RPMI8226 (cell line): ENCODE data around the gene TMEM244.
"Not testable (repeated sequence)": the region's sequence is repeated elsewhere in the genome, so short reads cannot be mapped to it uniquely, and the experiment has no call there.

Source experiments
- DNase-seq: peaks from one replicate; pipeline ENCODE4 v3.0.0-alpha.2; 2015

Gene TMEM244

GRCh38 chr6:129866256-129866655 is 5.1 kb upstream of the TMEM244 start:
- no peak for DNase-seq

DNA sequence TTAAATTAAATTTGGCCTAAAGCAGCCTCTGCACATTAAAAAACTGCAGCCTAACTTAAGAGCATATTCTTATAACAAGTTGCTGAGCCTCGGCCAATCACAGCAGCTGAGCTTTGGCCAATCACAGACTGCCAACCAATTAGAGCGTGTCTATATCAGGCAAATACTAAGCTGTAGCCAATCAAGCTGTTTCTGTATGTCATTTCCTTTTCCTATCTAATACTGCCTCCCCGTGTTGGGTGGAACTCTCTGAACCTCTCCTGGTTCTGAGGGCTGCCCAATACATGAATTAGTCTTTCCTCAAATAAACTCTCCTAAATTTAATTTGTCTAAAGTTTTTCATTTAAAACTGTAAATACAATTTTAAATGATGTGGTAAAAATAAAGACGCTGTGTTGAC is 3.9 kb upstream of the TMEM244 start:
- DNase-seq = no peak

DNA sequence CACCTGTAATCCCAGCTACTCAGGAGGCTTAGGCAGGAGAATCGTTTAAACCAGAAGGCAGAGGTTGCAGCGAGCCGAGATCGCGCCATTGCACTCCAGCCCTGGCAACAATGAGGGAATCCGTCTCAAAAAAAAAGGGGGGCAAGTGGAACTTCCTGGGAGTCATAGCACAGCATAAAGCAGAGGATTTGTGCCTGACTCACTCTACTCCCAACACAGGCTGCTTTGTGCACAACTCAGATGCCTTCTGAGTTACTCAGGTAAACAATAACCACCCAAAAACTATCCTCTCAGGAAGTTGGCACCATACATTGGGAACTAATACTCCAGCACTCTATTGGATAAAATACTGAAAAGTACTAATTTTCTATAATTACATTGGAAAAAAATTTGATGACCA is 2.5 kb upstream of the TMEM244 start:
- DNase-seq = no peak

DNA sequence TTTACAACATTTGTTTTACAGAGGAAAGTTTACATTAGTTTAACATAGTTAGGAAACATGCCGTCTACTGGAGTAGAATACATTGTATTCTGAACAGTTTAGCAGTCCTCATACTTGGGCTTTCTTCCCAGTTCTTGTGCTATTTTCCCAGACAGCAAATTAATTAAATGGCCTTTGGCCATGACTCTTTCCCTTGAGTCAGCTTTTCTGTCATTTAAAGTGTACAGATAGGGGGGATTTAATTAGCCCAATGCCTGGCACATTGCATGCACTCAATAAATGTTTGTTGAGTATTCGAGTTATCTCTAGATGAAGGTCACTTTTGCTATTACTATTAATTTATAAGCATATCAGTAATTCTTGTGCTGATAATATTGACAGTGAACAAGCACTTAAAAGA is 1.6 kb downstream of the TMEM244 start:
- no peak for DNase-seq

GRCh38 chr6:129857838-129858237 is 3.3 kb downstream of the TMEM244 start:
- DNase-seq = no peak

DNA sequence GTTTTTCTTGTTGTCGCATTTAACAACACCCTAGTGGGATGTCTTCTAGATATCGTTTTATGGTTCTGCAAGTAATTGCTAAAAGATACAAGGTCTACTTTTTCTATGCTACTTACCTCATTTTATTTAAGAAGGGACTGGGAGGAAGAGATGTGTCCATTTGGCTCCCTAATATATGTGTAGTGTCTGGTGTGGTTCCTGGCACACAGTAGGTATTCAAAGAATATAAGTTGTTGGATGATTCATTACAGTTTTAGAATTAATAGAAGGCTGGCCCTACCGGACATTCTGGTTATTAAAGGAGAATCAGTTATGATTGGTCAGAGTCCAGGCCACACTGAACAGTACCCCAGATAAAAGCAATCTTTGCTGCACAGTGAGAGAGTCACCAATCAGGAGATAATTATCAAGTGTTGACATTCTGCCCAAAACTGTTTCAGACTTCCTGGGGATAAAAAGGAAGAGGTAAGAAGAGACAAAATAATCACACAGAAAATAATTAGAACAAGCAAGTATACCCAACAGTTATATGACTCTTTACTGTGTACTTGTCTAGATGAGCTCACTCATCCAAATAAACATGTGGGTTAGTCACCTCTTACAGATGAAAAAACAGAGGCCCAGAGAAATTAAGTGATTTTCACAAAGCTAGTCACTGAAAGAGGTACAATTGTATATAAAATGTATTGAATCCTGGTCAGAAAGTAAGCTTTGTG is 7.0 kb downstream of the TMEM244 start:
- DNase-seq = no peak

GRCh38 chr6:129852257-129852858 is 8.8 kb downstream of the TMEM244 start:
- DNase-seq = no peak

GRCh38 chr6:129849456-129849855 is 11.7 kb downstream of the TMEM244 start:
- no peak for DNase-seq

- DNase-seq = no peak
Measured at GRCh38 chr6:129846761-129847160, 14.4 kb downstream of the TMEM244 start.

DNA sequence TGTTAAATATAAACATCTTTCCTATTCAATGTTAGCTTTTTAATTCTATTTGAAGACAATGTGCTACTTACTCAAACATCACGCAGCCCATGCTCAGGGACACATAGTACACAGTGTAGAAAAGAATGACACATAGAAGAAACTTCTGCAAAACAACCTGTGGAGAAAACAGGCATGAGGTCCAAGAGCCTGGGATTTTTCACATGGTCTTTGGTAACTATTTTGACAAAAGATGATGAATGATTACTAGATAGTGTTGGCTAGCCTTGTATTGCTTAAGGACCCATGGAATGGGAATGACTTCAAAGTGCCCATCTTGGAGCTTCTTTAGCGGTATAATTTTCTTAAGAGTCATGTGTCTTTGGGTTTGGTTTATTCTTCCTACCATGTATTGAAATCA is 15.4 kb downstream of the TMEM244 start:
- no peak for DNase-seq

GRCh38 chr6:129844118-129844891 is 16.8 kb downstream of the TMEM244 start:
- DNase-seq = no peak

GRCh38 chr6:129843573-129843972 is 17.5 kb downstream of the TMEM244 start:
- no peak for DNase-seq

- no peak for DNase-seq
Measured at GRCh38 chr6:129842881-129843409, 18.2 kb downstream of the TMEM244 start.

- DNase-seq = no peak
Measured at GRCh38 chr6:129842137-129842536, 19.0 kb downstream of the TMEM244 start.

GRCh38 chr6:129839562-129839961 is 21.6 kb downstream of the TMEM244 start:
- DNase-seq = not testable (repeated sequence)

DNA sequence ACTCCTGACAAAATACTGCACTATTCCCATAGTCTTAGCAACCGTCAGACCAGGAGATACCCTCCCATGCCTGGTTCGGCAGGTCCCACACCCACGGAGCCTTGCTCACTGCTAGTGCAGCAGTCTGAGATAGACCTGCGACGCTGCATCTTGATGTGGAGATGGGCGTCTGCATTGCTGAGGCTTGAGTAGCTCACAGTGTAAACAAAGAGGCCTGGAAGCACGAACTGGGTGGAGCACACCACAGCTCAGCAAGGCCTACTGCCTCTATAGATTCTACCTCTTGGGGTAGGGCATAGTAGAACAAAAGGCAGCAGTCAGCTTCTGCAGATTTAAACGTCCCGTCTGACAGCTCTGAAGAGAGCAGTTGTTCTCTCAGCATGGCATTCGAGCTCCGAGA is 25.4 kb downstream of the TMEM244 start:
- DNase-seq = no peak

- DNase-seq = no peak
Measured at GRCh38 chr6:129832299-129832698, 28.8 kb downstream of the TMEM244 start.

- DNase-seq = no peak
Measured at GRCh38 chr6:129828229-129828628, 32.9 kb downstream of the TMEM244 start.

DNA sequence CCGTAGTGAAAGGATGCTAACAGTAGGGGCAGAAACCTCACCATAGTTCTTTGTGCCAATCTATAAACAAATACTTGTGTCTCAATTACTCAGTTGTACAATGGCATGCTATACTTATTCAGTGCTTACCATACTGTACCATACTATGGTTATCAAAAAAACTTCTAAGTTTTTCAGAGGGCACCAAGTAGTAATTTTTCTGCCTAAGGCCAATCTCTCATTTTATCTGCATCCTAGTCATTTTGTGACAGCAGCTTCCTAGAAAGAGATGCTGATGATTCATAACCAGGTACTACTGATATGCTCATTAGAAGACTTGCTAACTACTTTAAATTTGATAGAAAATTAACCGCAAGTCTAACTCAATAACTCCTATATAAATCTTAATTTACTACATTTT is 42.9 kb downstream of the TMEM244 start:
- no peak for DNase-seq

DNA sequence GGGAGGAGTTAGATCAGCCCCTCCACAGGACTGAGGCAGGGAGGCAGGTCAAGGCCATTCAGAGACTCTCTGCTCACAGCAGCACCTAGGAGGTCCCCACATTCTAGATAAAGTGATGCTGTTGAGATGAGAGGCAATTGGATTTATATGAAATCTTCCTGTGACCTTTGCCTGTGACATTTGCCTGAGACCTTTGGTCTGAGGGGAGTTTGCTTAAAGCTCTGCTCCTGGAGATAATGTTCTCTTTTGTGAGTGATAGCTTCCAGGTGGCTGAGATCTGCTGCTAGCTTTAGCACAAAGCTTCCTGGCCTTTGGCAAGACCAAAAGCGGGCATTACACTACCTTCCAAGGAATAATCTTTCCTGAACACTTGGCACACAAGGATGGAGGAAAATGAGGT is 43.3 kb downstream of the TMEM244 start:
- no peak for DNase-seq

DNA sequence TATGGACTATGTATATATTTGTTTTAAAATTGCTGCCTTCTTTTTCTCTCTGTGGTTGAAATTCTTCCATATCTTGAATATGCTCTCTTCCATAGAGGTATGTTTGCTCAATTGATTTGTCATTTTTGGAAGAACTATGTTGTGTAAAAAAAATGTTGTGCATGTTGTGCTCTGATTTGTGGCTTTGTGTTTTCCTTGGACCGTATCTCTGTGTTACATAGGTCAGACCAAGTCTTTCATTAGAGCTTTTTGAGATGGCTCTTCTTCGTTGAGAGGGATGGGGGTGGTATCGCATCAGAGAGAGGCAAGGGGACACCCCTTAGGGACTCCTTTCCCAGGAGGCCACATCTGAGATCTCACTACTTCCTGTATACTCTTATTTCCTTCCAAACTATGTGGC is 43.8 kb downstream of the TMEM244 start:
- no peak for DNase-seq

DNA sequence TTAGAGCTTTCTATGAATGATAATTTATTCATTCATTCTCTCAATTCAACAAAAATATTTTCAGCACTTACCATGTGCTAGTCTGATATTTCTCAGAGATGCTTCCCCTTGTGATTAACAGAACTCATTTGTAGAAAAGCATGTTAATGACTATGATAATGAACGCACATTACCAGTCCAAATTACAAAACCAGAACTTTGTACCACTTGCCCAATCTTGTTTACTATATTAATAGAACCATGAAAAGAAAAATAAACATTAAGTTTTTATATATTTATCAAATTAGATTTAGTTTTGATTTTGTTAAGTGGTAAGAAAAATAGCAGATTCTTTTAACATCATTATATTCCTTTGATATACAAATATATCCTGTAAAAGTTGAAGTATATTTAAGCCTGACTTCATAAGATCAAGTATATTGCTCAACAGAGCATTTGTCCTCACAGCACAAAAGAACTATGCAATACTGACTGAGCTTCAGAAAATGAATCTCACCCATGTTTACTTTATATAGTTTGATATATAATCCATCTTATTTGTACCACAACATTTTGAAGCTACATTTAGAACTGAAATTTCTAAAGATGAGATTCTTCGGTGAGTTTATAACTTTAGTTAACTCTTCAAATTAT is 48.9 kb downstream of the TMEM244 start:
- DNase-seq = no peak

DNA sequence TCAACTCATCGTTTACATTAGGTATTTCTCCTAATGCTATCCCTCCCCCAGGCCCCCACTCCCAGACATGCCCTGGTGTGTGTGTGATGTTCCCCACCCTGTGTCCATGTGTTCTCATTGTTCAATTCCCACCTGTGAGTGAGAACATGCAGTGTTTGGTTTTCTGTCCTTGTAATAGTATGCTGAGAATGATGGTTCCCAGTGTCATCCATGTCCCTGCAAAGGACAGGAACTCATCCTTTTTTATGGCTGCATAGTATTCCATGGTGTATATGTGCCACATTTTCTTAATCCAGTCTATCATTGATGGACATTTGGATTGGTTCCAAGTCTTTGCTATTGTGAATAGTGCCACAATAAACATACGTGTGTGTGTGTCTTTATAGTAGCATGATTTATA is 54.0 kb downstream of the TMEM244 start:
- not testable (repeated sequence) for DNase-seq
